OCI-LY7 (cell line): ENCODE measurements around the gene NDUFV2.

Experiments used
- CTCF ChIP-seq: fragments of 200-600 bp; sonication (generic); conservative IDR thresholded peaks from 2 replicates; pipeline ENCODE4 v1.5.1; 2014; ENCODE audit warnings: mild to moderate bottlenecking, antibody characterized with exemption, low read length, moderate library complexity, mixed read lengths
- EZH2phosphoT487 ChIP-seq: fragments of 200-600 bp; sonication (generic); IDR thresholded peaks from 2 replicates; pipeline ENCODE4 v1.6.1; 2018; ENCODE audit warnings: low read depth, borderline replicate concordance, mild to moderate bottlenecking, mixed run types, antibody characterized with exemption, low read length, moderate library complexity, mixed read lengths

GRCh38 chr18:9109523-9109922 is 7.0 kb downstream of the NDUFV2 start:
- TF ChIP-seq CTCF (no peak), EZH2phosphoT487 (no peak)
